GM23248 (cell line): Measurements from ENCODE around the gene TFPI2. TPM values are rescaled to one million over a fixed set of nuclear protein-coding genes. Genes with fewer than 3 reads are reported as not detected.

Experiments
- DNase-seq: peaks from one replicate; pipeline ENCODE4 v3.0.0-alpha.2; 2015
- H2AFZ ChIP-seq: fragments of 200-600 bp; sonication (generic); 2 replicates; pipeline ENCODE4 v1.6.1; 2016; ENCODE audit warnings: antibody characterized with exemption
- H3F3A ChIP-seq: fragments of 200-600 bp; sonication (generic); 2 replicates; pipeline ENCODE4 v1.6.1; 2016; ENCODE audit warnings: mild to moderate bottlenecking, antibody characterized with exemption, mixed run types; ENCODE audit not compliant: insufficient read depth
- H3K27ac ChIP-seq: fragments of 200-600 bp; sonication (generic); 2 replicates; pipeline ENCODE4 v1.5.1; 2016; ENCODE audit warnings: mild to moderate bottlenecking
- H3K27me3 ChIP-seq: fragments of 200-600 bp; sonication (generic); replicated peaks from 2 replicates; pipeline ENCODE4 v1.6.1; 2016; ENCODE audit warnings: mild to moderate bottlenecking; ENCODE audit not compliant: insufficient read depth
- H3K36me3 ChIP-seq: fragments of 200-600 bp; sonication (generic); 2 replicates; pipeline ENCODE4 v1.6.1; 2016; ENCODE audit warnings: low read depth, mild to moderate bottlenecking
- H3K4me1 ChIP-seq: fragments of 200-600 bp; sonication (generic); 2 replicates; pipeline ENCODE4 v1.6.1; 2016; ENCODE audit warnings: mild to moderate bottlenecking; ENCODE audit not compliant: insufficient read depth
- H3K4me2 ChIP-seq: fragments of 200-600 bp; sonication (generic); one replicate; pipeline ENCODE4 v1.6.1; 2016; ENCODE audit warnings: mild to moderate bottlenecking; ENCODE audit not compliant: unreplicated experiment
- H3K4me3 ChIP-seq: fragments of 200-600 bp; sonication (generic); 2 replicates; pipeline ENCODE4 v1.5.1; 2016; ENCODE audit warnings: mild to moderate bottlenecking
- H3K79me2 ChIP-seq: fragments of 200-600 bp; sonication (generic); 2 replicates; pipeline ENCODE4 v1.6.1; 2016; ENCODE audit warnings: mild to moderate bottlenecking; ENCODE audit not compliant: insufficient read depth
- H3K9ac ChIP-seq: fragments of 200-600 bp; sonication (generic); 2 replicates; pipeline ENCODE4 v1.6.1; 2016; ENCODE audit warnings: mild to moderate bottlenecking
- H3K9me2 ChIP-seq: fragments of 200-600 bp; sonication (generic); 2 replicates; pipeline ENCODE4 v1.6.1; 2016; ENCODE audit warnings: mixed run types, mild to moderate bottlenecking, moderate library complexity; ENCODE audit not compliant: insufficient read depth
- H3K9me3 ChIP-seq: fragments of 200-600 bp; sonication (generic); one replicate; pipeline ENCODE4 v1.6.1; 2017; ENCODE audit warnings: low read depth
- H4K20me1 ChIP-seq: fragments of 200-600 bp; sonication (generic); 2 replicates; pipeline ENCODE4 v1.6.0; 2016; ENCODE audit not compliant: insufficient read depth
- EZH2 ChIP-seq: fragments of 200-600 bp; sonication (generic); IDR thresholded peaks from 2 replicates; pipeline ENCODE4 v1.6.1; 2018; ENCODE audit warnings: antibody characterized with exemption, mild to moderate bottlenecking; ENCODE audit not compliant: insufficient read depth, poor library complexity, severe bottlenecking
- EZH2phosphoT487 ChIP-seq: fragments of 200-600 bp; sonication (generic); IDR thresholded peaks from 2 replicates; pipeline ENCODE4 v1.6.1; 2018; ENCODE audit warnings: antibody characterized with exemption, moderate library complexity, mild to moderate bottlenecking, low read depth; ENCODE audit not compliant: insufficient read depth
- WGBS, 2 experiments: methylation state at CpG; one replicate each; pipeline ENCODE4 v1.1.6; 2015 to 2017; ENCODE audit warnings: low lambda C conversion rate in 2 of 2, low coverage in 1 of 2; ENCODE audit errors: missing lambda C conversion rate in 2 of 2; 5-methylcytosine and 5-hydroxymethylcytosine counted together
- in situ Hi-C: fragments of 300-500 bp; cut with MboI; formaldehyde crosslinking; loops from 2 replicates; pipeline ENCODE4 v1.15.0; 2020
- polyA plus RNA-seq: library from polyadenylated mRNA; unstranded; fragments of >200 nt; fragmentation: Nextera tagmentation; extraction: Ambion mirVana; gene quantifications from 2 replicates; pipeline ENCODE4 v1.2.1, GENCODE V29; 2016
- small RNA-seq: library from RNA; depleted of rRNA; stranded (forward); fragments of <200 nt; gene quantifications from one replicate; pipeline ENCODE3, GENCODE V24; 2014; ENCODE audit warnings: low read depth, low replicate concordance
- total RNA-seq: library from RNA; depleted of rRNA; stranded (reverse); fragments of >200 nt; shearing (Covaris generic); gene quantifications from 2 replicates; pipeline ENCODE4 v1.2.3, GENCODE V29; 2014; rRNA removed

TFPI2 gene
- total and polyA plus RNA-seq, 2 experiments from 2014 or later = 654 to 706 TPM

- no peaks in the 10 kb centered on the region for H3F3A ChIP-seq
- H3K9me3 ChIP-seq = no peaks in the 10 kb centered on the region
- H3K27ac ChIP-seq = no peak overlapping the region
- H3K4me3 ChIP-seq = no peak overlapping the region
- H3K9ac ChIP-seq = no peak overlapping the region
- H3K36me3 ChIP-seq = no peaks in the 10 kb centered on the region
- no peaks in the 10 kb centered on the region for H4K20me1 ChIP-seq
- in situ Hi-C loops = no loop called here
- no peaks in the 10 kb centered on the region for H3K27me3 ChIP-seq
- H3K9me2 ChIP-seq = no peaks in the 10 kb centered on the region
- H3K4me2 ChIP-seq = no peak overlapping the region
- DNase-seq = no peak
- WGBS, 2 experiments = 95 to 96% methylated on average over 3 of the region's 3 CpGs
- H2AFZ ChIP-seq = no peak overlapping the region
- H3K4me1 ChIP-seq = peaks cover 17% of the 10 kb centered on the region
- TF ChIP-seq EZH2phosphoT487 (no peak), EZH2 (no peak)
- H3K79me2 ChIP-seq = no peaks in the 10 kb centered on the region
Observed at GRCh38 chr7:93837245-93837644, 53.3 kb downstream of the TFPI2 start.

GRCh38 chr7:93836116-93836515, 54.4 kb downstream of the TFPI2 start:
- WGBS, 2 experiments = 43 to 53% methylated on average over 4 of the region's 4 CpGs
- in situ Hi-C loops = no loop called here
- no peaks in the 10 kb centered on the region for H4K20me1 ChIP-seq
- no peak for TF ChIP-seq EZH2
- no peak for TF ChIP-seq EZH2phosphoT487
- H3K4me3 ChIP-seq = no peak overlapping the region
- no peaks in the 10 kb centered on the region for H3K27me3 ChIP-seq
- no peak overlapping the region; the same call in 1 of the 2 replicates for H2AFZ ChIP-seq
- no peaks in the 10 kb centered on the region for H3K79me2 ChIP-seq
- H3K9me2 ChIP-seq = no peaks in the 10 kb centered on the region
- H3K27ac ChIP-seq = no peak overlapping the region
- H3K9me3 ChIP-seq = no peaks in the 10 kb centered on the region
- H3K4me2 ChIP-seq = peak overlapping the region; percentile 57
- peak; percentile 20 for DNase-seq
- H3K4me1 ChIP-seq = peaks cover 17% of the 10 kb centered on the region
- H3K36me3 ChIP-seq = no peaks in the 10 kb centered on the region
- H3K9ac ChIP-seq = no peak overlapping the region
- no peaks in the 10 kb centered on the region for H3F3A ChIP-seq

GRCh38 chr7:93835702-93836101, 54.9 kb downstream of the TFPI2 start:
- Histone ChIP-seq H3K79me2 (no peaks in the 10 kb centered on the region), H3K27ac (no peak overlapping the region), H3K9me3 (no peaks in the 10 kb centered on the region), H3K4me3 (no peak overlapping the region), H3K4me1 (peaks cover 17% of the 10 kb centered on the region), H3K9me2 (no peaks in the 10 kb centered on the region), H3K4me2 (peak overlapping the region; percentile 57), H3K27me3 (no peaks in the 10 kb centered on the region), H3F3A (no peaks in the 10 kb centered on the region), H4K20me1 (no peaks in the 10 kb centered on the region), H3K36me3 (no peaks in the 10 kb centered on the region), H3K9ac (no peak overlapping the region), H2AFZ (no peak overlapping the region; the same call in 1 of the 2 replicates)
- in situ Hi-C loops = no loop called here
- WGBS, 2 experiments = 48 to 50% methylated on average over 1 of the region's 1 CpG
- peak; percentile 8 for DNase-seq
- no peak for TF ChIP-seq EZH2
- no peak for TF ChIP-seq EZH2phosphoT487

Small RNAs within 50 kb of the gene (small RNA-seq; reads per million reads assigned to genes)
- not detected for gene AC002076.2

Other genes with a start within 250 kb of the TFPI2 start
- gene GNGT1, start 15.8 kb upstream of the TFPI2 start, total RNA-seq = not detected in 2 replicates
- not detected in 2 replicates for gene GNGT1, start 15.8 kb upstream of the TFPI2 start, polyA plus RNA-seq
- 22.5 and 25.9 TPM in 2 replicates for gene GNG11, start 31.0 kb upstream of the TFPI2 start, total RNA-seq
- 84.7 and 87.0 TPM in 2 replicates for gene GNG11, start 31.0 kb upstream of the TFPI2 start, polyA plus RNA-seq
- 51.5 and 55.9 TPM in 2 replicates for gene BET1, start 113.6 kb upstream of the TFPI2 start, total RNA-seq
- 73.7 and 78.6 TPM in 2 replicates for gene BET1, start 113.6 kb upstream of the TFPI2 start, polyA plus RNA-seq